ENCODE results near the gene WWOX. TPM values are rescaled to one million over a fixed set of nuclear protein-coding genes. Genes with fewer than 3 reads are reported as not detected.
"Not testable (repeated sequence)": the region's sequence is repeated elsewhere in the genome, so short reads cannot be mapped to it uniquely, and the experiment has no call there.

Gene WWOX
- total and polyA plus RNA-seq, 2 of the 4 experiments (the other 2 are of a cell fraction): 2.7 to 5.4 TPM

GRCh38 chr16:78514888-78515287 lies 415.4 kb downstream of the WWOX start:
- peaks cover 16% of the 10 kb centered on the region for H3K9me3 ChIP-seq (ENCODE audit: control insufficient read depth, insufficient read depth, low read length)
- H4K8ac ChIP-seq (ENCODE audit: low read depth in 2 of 2, low read length in 2 of 2); CTCF ChIA-PET; H3K4me2 ChIP-seq (ENCODE audit: low read depth, low read length); H3K27ac ChIP-seq (ENCODE audit: insufficient read depth, low read length); H2BK15ac ChIP-seq (ENCODE audit: low read depth, low read length); intact Hi-C loops (cut with micrococcal nuclease); H4K91ac ChIP-seq (ENCODE audit: insufficient read depth, low read depth, low read length); H2AFZ ChIP-seq (replicated peaks; ENCODE audit: low read length, poor library complexity); H3K4ac ChIP-seq (ENCODE audit: low read depth, low read length); H2BK120ac ChIP-seq (ENCODE audit: low read depth, low read length); DNase-seq; H2BK5ac ChIP-seq (ENCODE audit: low read depth, low read length, poor library complexity, severe bottlenecking); H2AK5ac ChIP-seq (ENCODE audit: low read depth, low read length); H3K36me3 ChIP-seq (ENCODE audit: control insufficient read depth, insufficient read depth, low read length); dilution Hi-C loops (cut with HindIII; ENCODE audit: low sequenced_read_pairs, unreplicated experiment); H3K9ac ChIP-seq (ENCODE audit: low read depth, low read length); H3K9me1 ChIP-seq (ENCODE audit: insufficient read depth, low read length); BruUV-seq (replicated peaks); H3K14ac ChIP-seq (replicated peaks; ENCODE audit: low read depth, low read length); H3K18ac ChIP-seq (ENCODE audit: low read depth, low read length); H3K56ac ChIP-seq (ENCODE audit: extremely low read depth, insufficient read depth, low read length); H2AK9ac ChIP-seq (replicated peaks; ENCODE audit: low read depth, low read length, poor library complexity); H3K79me1 ChIP-seq (ENCODE audit: low read depth in 1 of 2, low read length in 2 of 2); H3K4me3 ChIP-seq (ENCODE audit: insufficient read depth, low read depth, low read length); in situ Hi-C loops (cut with MboI; ENCODE audit: low sequenced_read_pairs); H3K27me3 ChIP-seq (ENCODE audit: control insufficient read depth, insufficient read depth, low read length); POLR2A ChIA-PET (ENCODE audit: unreplicated experiment); H4K5ac ChIP-seq (ENCODE audit: low read depth, low read length); H3K4me1 ChIP-seq (ENCODE audit: control insufficient read depth, insufficient read depth, low read length); H4K20me1 ChIP-seq (ENCODE audit: insufficient read depth, low read length); H2BK20ac ChIP-seq (ENCODE audit: low read depth, low read length); H3K23ac ChIP-seq (ENCODE audit: low read depth, low read length); ATAC-seq (ENCODE audit: low read depth): not testable (repeated sequence)
- WGBS, 2 experiments (ENCODE audit: extremely low coverage in 2 of 2, insufficient read length in 1 of 2): 0% methylated on average over 1 of the region's 9 CpGs; no CpG with 5 or more reads in 1 of the 2 experiments
